ENCODE measurements around the gene PDE5A.

Gene PDE5A

GRCh38 chr4:119526786-119527550 is 101.6 kb downstream of the PDE5A start:
- H3K79me2 ChIP-seq (ENCODE audit: low read length): no peaks in the 10 kb centered on the region
- no peak overlapping the region for H3K4me3 ChIP-seq (ENCODE audit: low read length)
- no peaks in the 10 kb centered on the region for H4K20me1 ChIP-seq (ENCODE audit: insufficient read depth, low read length)
- no peaks in the 10 kb centered on the region for H3K27me3 ChIP-seq (replicated peaks; ENCODE audit: insufficient read depth, low read length)
- DNase-seq: no peak
- no peak overlapping the region for H3K9ac ChIP-seq (ENCODE audit: low read length)
- no peaks in the 10 kb centered on the region for H3F3A ChIP-seq (ENCODE audit: insufficient read depth, low read length)
- TF ChIP-seq CTCF (IDR thresholded peaks at IDR 0.05; ENCODE audit: low read length) (no peak), EZH2phosphoT487 (IDR thresholded peaks at IDR 0.05; ENCODE audit: low read length) (no peak), EZH2 (optimal IDR thresholded peaks at IDR 0.05; ENCODE audit: low read depth, low read length) (no peak)
- H3K4me1 ChIP-seq (ENCODE audit: low read length): no peaks in the 10 kb centered on the region
- H3K9me3 ChIP-seq (replicated peaks; ENCODE audit: insufficient read depth, low read length): no peaks in the 10 kb centered on the region
- H3K36me3 ChIP-seq (replicated peaks; ENCODE audit: insufficient read depth, low read length): no peaks in the 10 kb centered on the region
- no peak overlapping the region for H3K4me2 ChIP-seq (ENCODE audit: low read depth, low read length)
- no peak overlapping the region for H3K27ac ChIP-seq (ENCODE audit: low read length)
- H3K9me2 ChIP-seq (replicated peaks; ENCODE audit: insufficient read depth, low read length): no peaks in the 10 kb centered on the region
- no peak overlapping the region for H2AFZ ChIP-seq (ENCODE audit: low read length)

GRCh38 chr4:119525771-119526712 is 102.6 kb downstream of the PDE5A start:
- no peak overlapping the region for H3K9ac ChIP-seq (ENCODE audit: low read length)

More at GRCh38 chr4:119525771-119526712, 102.6 kb downstream of the PDE5A start:
- TF ChIP-seq EZH2 (optimal IDR thresholded peaks at IDR 0.05; ENCODE audit: low read depth, low read length) (no peak), CTCF (IDR thresholded peaks at IDR 0.05; ENCODE audit: low read length) (no peak), EZH2phosphoT487 (IDR thresholded peaks at IDR 0.05; ENCODE audit: low read length) (no peak)
- no peak for DNase-seq
- no peak overlapping the region for H3K4me2 ChIP-seq (ENCODE audit: low read depth, low read length)
- no peaks in the 10 kb centered on the region for H4K20me1 ChIP-seq (ENCODE audit: insufficient read depth, low read length)
- H3F3A ChIP-seq (ENCODE audit: insufficient read depth, low read length): no peaks in the 10 kb centered on the region
- no peaks in the 10 kb centered on the region for H3K79me2 ChIP-seq (ENCODE audit: low read length)
- H2AFZ ChIP-seq (ENCODE audit: low read length): no peak overlapping the region
- H3K27me3 ChIP-seq (replicated peaks; ENCODE audit: insufficient read depth, low read length): no peaks in the 10 kb centered on the region
- H3K9me3 ChIP-seq (replicated peaks; ENCODE audit: insufficient read depth, low read length): no peaks in the 10 kb centered on the region
- no peaks in the 10 kb centered on the region for H3K36me3 ChIP-seq (replicated peaks; ENCODE audit: insufficient read depth, low read length)
- H3K4me3 ChIP-seq (ENCODE audit: low read length): no peak overlapping the region
- H3K4me1 ChIP-seq (ENCODE audit: low read length): no peaks in the 10 kb centered on the region
- H3K9me2 ChIP-seq (replicated peaks; ENCODE audit: insufficient read depth, low read length): no peaks in the 10 kb centered on the region
- H3K27ac ChIP-seq (ENCODE audit: low read length): no peak overlapping the region

Measured in MM.1S (cell line).